HTERT RPE-1 (cell line): ENCODE results near the gene CHST8.

Experiments used
- in situ Hi-C: fragments of 300-500 bp; cut with MboI; formaldehyde crosslinking; loops from 4 replicates; pipeline ENCODE4 v1.14.3; 2020; ENCODE audit warnings: low sequenced_read_pairs

The CHST8 gene

DNA sequence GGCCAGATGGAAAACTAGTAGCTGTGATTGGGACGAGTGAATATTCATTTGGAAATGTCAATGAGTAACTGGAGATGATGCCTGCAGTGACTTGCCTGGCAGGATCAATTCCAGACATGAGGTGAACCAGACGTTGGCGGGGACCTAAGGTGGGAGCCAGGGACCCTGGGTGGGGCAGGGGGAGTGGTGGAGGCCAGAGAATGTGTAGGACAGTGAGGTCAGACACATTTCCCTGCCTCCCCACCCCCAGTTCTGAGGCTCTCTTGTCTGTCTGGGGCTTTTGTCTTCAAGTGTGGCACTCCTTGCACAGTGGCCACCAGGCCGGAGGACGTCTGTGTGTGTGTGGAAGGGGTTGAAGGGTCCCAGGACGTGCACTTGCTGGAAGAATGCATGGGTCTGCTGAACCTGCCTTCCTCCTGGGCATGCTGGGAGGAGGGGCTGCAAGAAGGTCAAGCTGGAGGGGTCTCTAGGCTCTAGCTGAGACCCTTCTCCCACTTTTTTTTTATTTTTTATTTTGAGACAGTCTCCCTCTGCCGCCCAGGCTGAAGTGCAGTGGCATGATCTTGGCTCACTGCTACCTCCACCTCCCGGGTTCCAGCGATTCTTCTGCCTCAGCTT is 51.6 kb downstream of the CHST8 start:
- in situ Hi-C loops: no loop called here

- in situ Hi-C loops: no loop called here
Measured at GRCh38 chr19:33673996-33674625, 52.4 kb downstream of the CHST8 start.

GRCh38 chr19:33674626-33675367 is 53.0 kb downstream of the CHST8 start:
- in situ Hi-C loops: no loop called here

- in situ Hi-C loops: no loop called here
Measured at GRCh38 chr19:33675501-33676124, 53.9 kb downstream of the CHST8 start.

DNA sequence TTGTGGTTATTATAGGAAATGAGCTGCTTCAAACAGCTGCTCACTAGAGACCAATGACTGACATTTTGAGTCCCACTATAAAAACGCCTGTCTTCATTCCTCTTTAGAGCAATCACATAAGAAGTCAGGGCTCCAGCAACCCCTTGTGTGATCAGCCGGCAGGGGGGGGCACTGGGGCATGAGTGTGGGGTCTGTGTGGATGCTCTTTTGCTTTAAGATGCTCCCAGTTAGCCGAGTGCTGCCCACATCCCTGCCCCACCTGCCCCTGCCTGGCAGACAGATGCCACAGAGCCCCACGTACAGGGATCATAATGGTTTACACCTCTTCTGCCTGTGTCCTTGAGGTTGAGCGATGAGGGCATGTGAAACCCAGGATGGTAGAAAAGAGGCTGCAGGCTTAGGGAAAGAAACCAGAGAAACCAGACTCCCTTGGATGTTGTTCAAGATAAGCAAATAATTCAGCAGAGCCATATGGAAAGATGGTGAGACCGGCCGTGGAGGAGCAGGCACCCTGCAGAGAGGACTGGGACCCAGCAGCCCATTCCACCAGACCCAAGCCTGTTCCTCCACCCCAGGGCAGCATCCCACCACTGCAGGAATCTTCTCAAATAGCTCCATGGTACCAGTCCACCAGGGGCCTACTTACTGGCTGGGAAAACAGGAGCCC is 55.4 kb downstream of the CHST8 start:
- in situ Hi-C loops: no loop called here

DNA sequence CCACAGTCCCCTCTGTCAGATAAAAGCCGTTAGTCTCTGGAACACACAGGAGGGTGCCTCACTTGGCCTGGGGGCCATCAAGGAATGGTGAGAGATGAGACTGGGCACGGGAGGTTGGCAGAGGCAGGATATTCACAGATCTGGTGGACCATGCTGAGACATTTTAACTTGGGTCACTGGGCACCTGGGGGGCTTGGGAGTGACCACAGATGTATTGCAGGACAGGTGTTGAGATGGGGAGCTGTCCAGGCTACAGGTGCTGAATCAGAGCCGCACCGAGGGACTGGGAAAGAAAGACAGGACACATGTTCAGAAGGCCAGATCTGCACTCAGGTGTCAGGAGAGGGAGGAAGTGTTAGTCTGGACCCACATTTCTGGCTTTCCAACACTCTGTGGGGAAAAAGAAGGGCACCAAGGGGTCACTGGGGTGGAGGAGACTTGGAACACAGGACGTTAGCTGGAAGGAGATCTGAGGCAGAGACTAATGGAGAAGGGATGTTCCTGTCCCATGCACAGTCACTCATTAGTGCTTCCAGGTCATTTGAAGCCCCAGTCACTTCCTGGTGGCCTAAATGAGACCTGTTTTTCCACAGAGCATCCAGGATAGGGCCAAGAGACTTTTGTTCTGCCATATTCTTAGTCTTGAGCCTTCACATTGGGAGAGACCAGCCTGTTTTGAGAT is 56.1 kb downstream of the CHST8 start:
- in situ Hi-C loops: no loop called here

DNA sequence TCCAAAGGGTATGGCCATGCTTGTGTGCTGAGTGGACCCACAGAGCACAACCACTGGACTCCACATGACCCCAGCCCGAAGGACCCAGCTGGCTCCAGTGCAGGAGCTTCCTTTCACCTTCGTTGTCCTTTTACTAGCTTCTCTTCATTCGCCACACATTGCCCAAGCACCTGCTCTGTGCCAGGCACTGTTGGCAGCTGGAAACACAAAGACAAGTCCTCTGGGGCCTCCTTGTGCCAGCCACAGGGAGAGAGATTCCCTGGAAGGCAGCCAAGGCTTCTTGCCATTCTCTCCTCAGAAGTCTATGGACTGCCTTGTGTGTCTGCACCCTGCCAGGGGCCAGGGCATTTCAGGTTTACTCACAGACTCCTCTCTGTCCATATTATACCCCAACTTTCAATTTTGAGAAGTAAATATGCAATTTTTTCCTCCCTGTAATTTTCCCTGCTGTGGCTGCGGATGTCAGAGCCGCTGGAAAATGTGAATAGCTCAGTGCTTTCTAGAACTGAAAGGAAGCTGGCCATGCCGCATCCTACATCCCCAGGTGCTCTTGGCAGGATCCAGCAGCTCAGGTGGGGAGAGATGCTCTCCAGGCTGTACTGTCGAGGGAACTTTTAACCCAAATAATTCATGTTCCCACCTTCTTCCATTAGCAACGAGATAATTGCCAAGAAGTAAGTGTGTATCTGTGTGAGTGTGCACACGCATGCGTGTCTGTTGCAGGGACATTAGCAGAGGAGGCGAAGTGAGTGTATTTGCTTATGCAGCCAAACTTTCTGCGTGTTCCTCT is 57.2 kb downstream of the CHST8 start:
- in situ Hi-C loops: no loop called here

DNA sequence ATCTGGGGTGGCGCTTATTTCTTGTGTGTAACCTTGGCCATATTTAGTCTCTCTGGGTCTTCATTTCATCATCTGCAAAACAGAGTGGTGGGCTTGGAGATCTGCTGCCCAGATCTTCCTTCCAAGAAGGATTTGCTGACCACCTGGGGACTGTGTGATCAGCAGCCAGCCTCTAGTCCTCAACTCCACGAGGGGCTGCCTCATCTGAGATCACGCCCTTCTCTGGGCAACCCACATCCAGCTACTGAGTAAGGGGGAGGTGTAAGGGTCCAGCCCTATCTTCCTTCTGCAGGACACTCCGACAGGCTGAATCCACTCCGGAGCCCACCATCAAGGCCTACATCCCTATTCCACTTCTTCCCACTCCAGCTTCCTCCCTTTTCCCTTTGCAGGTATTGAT is 57.9 kb downstream of the CHST8 start:
- in situ Hi-C loops: no loop called here

- in situ Hi-C loops: no loop called here
Measured at GRCh38 chr19:33681081-33681680, 59.4 kb downstream of the CHST8 start.

- in situ Hi-C loops: no loop called here
Measured at GRCh38 chr19:33683881-33684537, 62.3 kb downstream of the CHST8 start.

DNA sequence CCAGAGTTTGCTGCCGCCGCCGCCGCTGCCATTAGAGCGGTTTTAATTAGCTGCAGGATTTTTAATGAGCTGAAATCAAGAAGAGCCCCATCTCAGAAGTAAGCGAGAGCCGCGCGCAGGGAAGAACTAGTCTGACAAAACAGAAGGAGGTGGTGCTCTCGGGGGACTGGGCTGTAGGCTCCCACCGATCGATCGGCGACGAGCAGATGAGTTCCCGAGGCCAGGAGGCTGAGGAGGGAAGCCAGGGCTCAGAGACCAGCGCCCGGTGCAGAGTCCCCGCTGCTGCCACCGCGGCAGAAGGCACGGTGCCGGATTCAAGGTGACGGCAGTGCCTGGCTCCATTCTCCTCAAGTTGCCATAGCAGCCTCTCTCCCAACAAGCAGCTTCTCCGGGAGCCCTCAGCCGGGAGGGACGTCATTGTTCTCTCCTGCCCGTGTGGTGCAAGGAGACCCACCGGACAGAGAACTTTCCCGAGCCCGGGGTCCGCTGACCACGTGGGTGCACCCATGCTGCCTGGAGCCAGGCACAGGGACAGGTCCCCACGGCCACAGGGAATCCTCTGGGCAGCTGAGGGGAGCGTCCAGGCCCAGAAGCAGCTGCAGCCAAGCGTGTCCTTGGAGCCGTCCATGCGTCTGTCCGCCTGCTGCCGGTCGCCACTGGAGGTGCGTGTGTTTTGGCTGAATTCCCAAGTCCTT is 62.9 kb downstream of the CHST8 start:
- in situ Hi-C loops: no loop called here

DNA sequence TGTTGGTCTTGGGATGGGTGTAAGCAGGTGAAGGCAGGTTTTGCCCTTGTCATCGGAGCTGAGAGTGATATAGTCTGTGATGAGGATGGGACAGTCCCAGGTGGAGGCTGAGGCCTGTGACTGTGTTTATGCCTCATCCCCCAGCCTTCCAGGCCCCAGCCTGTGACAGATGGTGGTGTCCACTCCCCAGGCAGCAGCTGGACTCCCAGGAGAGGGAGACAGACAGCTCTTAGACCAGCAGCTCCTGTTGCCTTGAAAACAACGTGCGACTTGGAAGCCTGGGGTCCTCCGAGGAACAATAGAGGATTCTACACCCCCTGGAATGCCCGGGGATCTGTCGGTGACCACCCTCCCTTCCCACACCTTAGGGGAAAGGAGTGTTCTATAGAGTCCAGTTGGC is 63.8 kb downstream of the CHST8 start:
- in situ Hi-C loops: no loop called here

- in situ Hi-C loops: no loop called here
Measured at GRCh38 chr19:33686262-33686661, 64.5 kb downstream of the CHST8 start.

- in situ Hi-C loops: no loop called here
Measured at GRCh38 chr19:33686687-33687480, 65.1 kb downstream of the CHST8 start.

DNA sequence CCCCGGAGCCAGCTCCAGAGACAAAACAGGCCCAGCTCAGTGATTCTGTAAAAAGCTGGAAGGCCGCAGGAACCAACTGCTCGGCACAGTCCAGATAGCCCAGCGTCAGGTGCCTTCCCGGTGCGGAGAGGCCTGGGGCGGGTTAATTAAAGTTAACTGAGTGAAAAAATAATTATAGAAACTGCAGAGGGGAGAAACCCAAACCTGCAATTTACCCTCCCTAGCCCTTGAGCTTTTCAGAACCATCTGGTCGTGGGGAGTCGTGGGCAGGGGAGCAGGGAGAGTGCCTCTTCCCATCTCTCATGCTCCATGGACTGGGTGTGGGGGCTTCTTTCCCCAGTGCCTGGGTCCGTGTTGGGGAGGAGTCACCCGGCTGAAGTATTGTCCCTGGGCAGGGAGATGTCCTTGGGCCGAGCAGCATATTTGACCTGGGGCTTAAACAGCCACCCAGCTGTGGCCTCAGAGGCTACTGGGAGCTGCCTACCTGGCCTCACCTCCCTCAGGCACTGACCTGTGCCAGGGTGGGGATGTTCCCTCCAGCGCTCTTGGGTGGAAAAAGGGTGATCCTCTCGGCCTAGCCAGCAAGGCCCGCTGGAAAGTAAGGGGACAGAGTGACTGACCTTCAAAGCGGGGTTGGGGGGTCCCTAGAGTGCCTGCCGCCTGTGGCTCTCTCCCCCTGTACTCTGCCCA is 65.9 kb downstream of the CHST8 start:
- in situ Hi-C loops: no loop called here

- in situ Hi-C loops: no loop called here
Measured at GRCh38 chr19:33688171-33688992, 66.6 kb downstream of the CHST8 start.
